ENCODE data around the gene CYP2A6.
"Not testable (repeated sequence)": the region's sequence is repeated elsewhere in the genome, so short reads cannot be mapped to it uniquely, and the experiment has no call there.

DNA sequence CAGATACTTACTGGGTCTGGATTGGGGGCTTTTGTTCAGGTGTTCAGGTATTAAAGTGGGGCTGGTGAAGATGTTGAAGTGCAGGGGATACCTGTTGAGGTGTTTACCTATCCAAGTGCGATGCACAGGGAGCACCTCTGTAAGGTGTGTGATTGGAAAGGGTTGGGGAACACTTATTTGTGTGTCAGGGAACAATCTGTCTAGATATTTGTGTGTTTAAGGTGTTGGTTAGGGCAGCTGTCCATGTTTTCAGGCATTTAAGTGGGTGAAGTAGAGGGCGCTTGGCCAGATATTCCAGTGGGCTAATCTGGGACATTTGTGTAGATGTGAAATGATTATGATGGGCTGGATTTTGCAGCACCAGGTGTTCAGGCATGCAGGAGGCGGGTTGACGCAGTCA, 29.1 kb upstream of the CYP2A6 start:
- TF ChIP-seq, protein P1, sequence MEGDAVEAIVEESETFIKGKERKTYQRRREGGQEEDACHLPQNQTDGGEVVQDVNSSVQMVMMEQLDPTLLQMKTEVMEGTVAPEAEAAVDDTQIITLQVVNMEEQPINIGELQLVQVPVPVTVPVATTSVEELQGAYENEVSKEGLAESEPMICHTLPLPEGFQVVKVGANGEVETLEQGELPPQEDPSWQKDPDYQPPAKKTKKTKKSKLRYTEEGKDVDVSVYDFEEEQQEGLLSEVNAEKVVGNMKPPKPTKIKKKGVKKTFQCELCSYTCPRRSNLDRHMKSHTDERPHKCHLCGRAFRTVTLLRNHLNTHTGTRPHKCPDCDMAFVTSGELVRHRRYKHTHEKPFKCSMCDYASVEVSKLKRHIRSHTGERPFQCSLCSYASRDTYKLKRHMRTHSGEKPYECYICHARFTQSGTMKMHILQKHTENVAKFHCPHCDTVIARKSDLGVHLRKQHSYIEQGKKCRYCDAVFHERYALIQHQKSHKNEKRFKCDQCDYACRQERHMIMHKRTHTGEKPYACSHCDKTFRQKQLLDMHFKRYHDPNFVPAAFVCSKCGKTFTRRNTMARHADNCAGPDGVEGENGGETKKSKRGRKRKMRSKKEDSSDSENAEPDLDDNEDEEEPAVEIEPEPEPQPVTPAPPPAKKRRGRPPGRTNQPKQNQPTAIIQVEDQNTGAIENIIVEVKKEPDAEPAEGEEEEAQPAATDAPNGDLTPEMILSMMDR (IDR thresholded peaks at IDR 0.05; ENCODE audit: low read depth, low read length), result not testable (repeated sequence)
- not testable (repeated sequence) for TF ChIP-seq EZH2phosphoT487 (IDR thresholded peaks at IDR 0.05; ENCODE audit: low read depth)
